HG03039 (cell line): ENCODE measurements around the gene ENO1.

Experiments used
- ATAC-seq: cut with Tn5 transposase; IDR thresholded peaks from one replicate; pipeline ENCODE4 v1.9.1; 2021; ENCODE audit warnings: mild to moderate bottlenecking, moderate library complexity; ENCODE audit not compliant: unreplicated experiment

The ENO1 gene

GRCh38 chr1:8871965-8872399 is 6.5 kb downstream of the ENO1 start:
- no peak for ATAC-seq

GRCh38 chr1:8871539-8871935 is 6.9 kb downstream of the ENO1 start:
- ATAC-seq, result no peak

- ATAC-seq, result no peak
Measured at GRCh38 chr1:8870616-8871538, 7.6 kb downstream of the ENO1 start.

- no peak for ATAC-seq
Measured at GRCh38 chr1:8870103-8870502, 8.4 kb downstream of the ENO1 start.

- no peak for ATAC-seq
Measured at GRCh38 chr1:8867878-8868567, 10.5 kb downstream of the ENO1 start.

- ATAC-seq, result no peak
Measured at GRCh38 chr1:8866792-8867415, 11.6 kb downstream of the ENO1 start.

- no peak for ATAC-seq
Measured at GRCh38 chr1:8866173-8866791, 12.2 kb downstream of the ENO1 start.

- ATAC-seq, result no peak
Measured at GRCh38 chr1:8864713-8865344, 13.7 kb downstream of the ENO1 start.

GRCh38 chr1:8863794-8864233 is 14.7 kb downstream of the ENO1 start:
- ATAC-seq, result no peak

- ATAC-seq, result no peak
Measured at GRCh38 chr1:8863138-8863537, 15.3 kb downstream of the ENO1 start.

- no peak for ATAC-seq
Measured at GRCh38 chr1:8862528-8862927, 16.0 kb downstream of the ENO1 start.

- no peak for ATAC-seq
Measured at GRCh38 chr1:8860738-8861516, 17.6 kb downstream of the ENO1 start.

- ATAC-seq, result no peak
Measured at GRCh38 chr1:8858888-8859706, 19.4 kb downstream of the ENO1 start.

GRCh38 chr1:8858112-8858668 is 20.3 kb downstream of the ENO1 start:
- ATAC-seq, result no peak

- ATAC-seq, result no peak
Measured at GRCh38 chr1:8856689-8857412, 21.6 kb downstream of the ENO1 start.

GRCh38 chr1:8854240-8854639 is 24.2 kb downstream of the ENO1 start:
- no peak for ATAC-seq

GRCh38 chr1:8851060-8851459 is 27.4 kb downstream of the ENO1 start:
- no peak for ATAC-seq
